Subcutaneous adipose tissue (tissue), 4 donors: ENCODE results near the gene MEGF8. TPM values are rescaled to one million over a fixed set of nuclear protein-coding genes. Genes with fewer than 3 reads are reported as not detected.

Source experiments
- CTCF ChIP-seq: fragments of 450-650 bp; IDR thresholded peaks from one replicate; pipeline ENCODE4 v1.5.1; 2016; ENCODE audit warnings: low read depth, mild to moderate bottlenecking, control low read depth, antibody characterized with exemption, moderate library complexity
- total RNA-seq, 4 donors: library from RNA; depleted of rRNA; stranded (reverse); fragments of >200 nt; gene quantifications; one replicate each; pipeline ENCODE4 v1.1.0, GENCODE V29; 2016

Gene MEGF8
- total RNA-seq, 4 donors from 2014 or later = 11.9 to 58.8 (median 17.0) TPM

- TF ChIP-seq CTCF = no peak
Measured at GRCh38 chr19:42279902-42280814, 45.3 kb upstream of the MEGF8 start.

GRCh38 chr19:42280815-42281145 is 44.7 kb upstream of the MEGF8 start:
- TF ChIP-seq CTCF = no peak

GRCh38 chr19:42281146-42281826 is 44.1 kb upstream of the MEGF8 start:
- no peak for TF ChIP-seq CTCF

- no peak for TF ChIP-seq CTCF
Measured at GRCh38 chr19:42281827-42282762, 43.3 kb upstream of the MEGF8 start.

- TF ChIP-seq CTCF = no peak
Measured at GRCh38 chr19:42282819-42283187, 42.6 kb upstream of the MEGF8 start.

- no peak for TF ChIP-seq CTCF
Measured at GRCh38 chr19:42283188-42284065, 42.0 kb upstream of the MEGF8 start.
